Fibroblast of mammary gland (primary cell): Measurements from ENCODE around the gene ACSF2.

Source experiments
- DNase-seq: peaks from one replicate; pipeline ENCODE4 v3.0.0-alpha.2; 2010; ENCODE audit warnings: low read depth
- H3K4me3 ChIP-seq: 2 replicates; pipeline ENCODE4 v1.5.1; 2011; ENCODE audit warnings: low read depth, mild to moderate bottlenecking, low read length, moderate library complexity; ENCODE audit not compliant: control insufficient read depth
- TF ChIP-seq, protein P1 (sequence below): conservative IDR thresholded peaks from 2 replicates; pipeline ENCODE4 v1.5.1; 2011; ENCODE audit warnings: low read depth, low read length, inconsistent platforms; ENCODE audit not compliant: control insufficient read depth, insufficient read depth

Gene ACSF2

GRCh38 chr17:50465635-50466034 is 39.6 kb downstream of the ACSF2 start:
- no peak overlapping the region for H3K4me3 ChIP-seq
- TF ChIP-seq, protein P1, sequence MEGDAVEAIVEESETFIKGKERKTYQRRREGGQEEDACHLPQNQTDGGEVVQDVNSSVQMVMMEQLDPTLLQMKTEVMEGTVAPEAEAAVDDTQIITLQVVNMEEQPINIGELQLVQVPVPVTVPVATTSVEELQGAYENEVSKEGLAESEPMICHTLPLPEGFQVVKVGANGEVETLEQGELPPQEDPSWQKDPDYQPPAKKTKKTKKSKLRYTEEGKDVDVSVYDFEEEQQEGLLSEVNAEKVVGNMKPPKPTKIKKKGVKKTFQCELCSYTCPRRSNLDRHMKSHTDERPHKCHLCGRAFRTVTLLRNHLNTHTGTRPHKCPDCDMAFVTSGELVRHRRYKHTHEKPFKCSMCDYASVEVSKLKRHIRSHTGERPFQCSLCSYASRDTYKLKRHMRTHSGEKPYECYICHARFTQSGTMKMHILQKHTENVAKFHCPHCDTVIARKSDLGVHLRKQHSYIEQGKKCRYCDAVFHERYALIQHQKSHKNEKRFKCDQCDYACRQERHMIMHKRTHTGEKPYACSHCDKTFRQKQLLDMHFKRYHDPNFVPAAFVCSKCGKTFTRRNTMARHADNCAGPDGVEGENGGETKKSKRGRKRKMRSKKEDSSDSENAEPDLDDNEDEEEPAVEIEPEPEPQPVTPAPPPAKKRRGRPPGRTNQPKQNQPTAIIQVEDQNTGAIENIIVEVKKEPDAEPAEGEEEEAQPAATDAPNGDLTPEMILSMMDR, result no peak
- no peak for DNase-seq

GRCh38 chr17:50466371-50467113 is 40.5 kb downstream of the ACSF2 start:
- no peak for DNase-seq
- TF ChIP-seq, protein P1, result no peak

GRCh38 chr17:50467114-50467854 is 41.3 kb downstream of the ACSF2 start:
- TF ChIP-seq, protein P1, result no peak
- DNase-seq, result no peak
- no peak overlapping the region for H3K4me3 ChIP-seq

More at GRCh38 chr17:50466371-50467113, 40.5 kb downstream of the ACSF2 start:
- H3K4me3 ChIP-seq, result no peak overlapping the region

GRCh38 chr17:50467855-50468303 is 41.9 kb downstream of the ACSF2 start:
- H3K4me3 ChIP-seq, result no peak overlapping the region
- TF ChIP-seq, protein P1, result no peak

GRCh38 chr17:50468304-50469207 is 42.5 kb downstream of the ACSF2 start, which contains the start of gene CHAD:
TSS of gene CHAD (minus strand) at chr17:50468880. CDS start at chr17:50468813, 67 bp downstream.
- H3K4me3 ChIP-seq, result no peak within 1 kb of the TSS
- no peak for DNase-seq
- TF ChIP-seq, protein P1, result no peak

More at GRCh38 chr17:50467855-50468303, 41.9 kb downstream of the ACSF2 start:
- no peak for DNase-seq

GRCh38 chr17:50469208-50469605 is 43.2 kb downstream of the ACSF2 start:
- TF ChIP-seq, protein P1, result no peak
- no peak overlapping the region for H3K4me3 ChIP-seq
- DNase-seq, result no peak
